K562 (cell line): ENCODE data around the gene TCTN3. TPM values are rescaled to one million over a fixed set of nuclear protein-coding genes. Genes with fewer than 3 reads are reported as not detected.

Experiments
- EHMT2 ChIP-seq: fragments of 450-650 bp; IDR thresholded peaks from 2 replicates; pipeline ENCODE4 v1.6.1; 2018; ENCODE audit warnings: antibody characterized with exemption
- ELF1 ChIP-seq: fragments of 200-800 bp; sonication (Bioruptor generic); IDR thresholded peaks from 2 replicates; pipeline ENCODE4 v1.6.1; 2016; ENCODE audit warnings: missing genetic modification characterization, missing compliant biosample characterization
- EZH2 ChIP-seq: IDR thresholded peaks from 2 replicates; pipeline ENCODE4 v1.6.1; 2012; ENCODE audit warnings: low read depth, mild to moderate bottlenecking, inconsistent platforms, low read length, borderline replicate concordance
- HDGF ChIP-seq: fragments of 450-650 bp; IDR thresholded peaks from 2 replicates; pipeline ENCODE4 v1.6.1; 2016
- HMG20B ChIP-seq: fragments of 250-450 bp; sonication (Bioruptor Pico); IDR thresholded peaks from 2 replicates; pipeline ENCODE4 v1.5.0; 2021; ENCODE audit warnings: mild to moderate bottlenecking
- LEF1 ChIP-seq: fragments of 450-650 bp; IDR thresholded peaks from 2 replicates; pipeline ENCODE4 v1.6.1; 2016; ENCODE audit warnings: mild to moderate bottlenecking
- NBN ChIP-seq: fragments of 450-650 bp; IDR thresholded peaks from 2 replicates; pipeline ENCODE4 v1.6.1; 2016; ENCODE audit warnings: low read depth, mild to moderate bottlenecking
- NCOA2 ChIP-seq, 2 experiments: fragments of 450-650 bp; IDR thresholded peaks; 2 replicates each; pipeline ENCODE4 v1.6.1; 2018; ENCODE audit warnings: mild to moderate bottlenecking in 2 of 2, moderate library complexity in 1 of 2; ENCODE audit not compliant: partially characterized antibody in 2 of 2
- NR2F6 ChIP-seq: fragments of 450-650 bp; formaldehyde crosslinking; IDR thresholded peaks from 2 replicates; pipeline ENCODE4 v1.4.0; 2020; ENCODE audit warnings: mild to moderate bottlenecking
- POLR2AphosphoS2 ChIP-seq: IDR thresholded peaks from 2 replicates; pipeline ENCODE4 v1.6.1; 2012; ENCODE audit warnings: low read length, improper control_type of control experiment
- POLR2G ChIP-seq: fragments of 200-400 bp; formaldehyde crosslinking; IDR thresholded peaks from 2 replicates; pipeline ENCODE4 v1.6.1; 2017; ENCODE audit warnings: low read depth, mild to moderate bottlenecking, antibody characterized with exemption, low read length, moderate library complexity
- SNIP1 ChIP-seq: fragments of 450-650 bp; IDR thresholded peaks from 2 replicates; pipeline ENCODE4 v1.7.1; 2017; ENCODE audit warnings: low read depth, mild to moderate bottlenecking
- SRSF3 ChIP-seq: fragments of 200-400 bp; formaldehyde crosslinking; IDR thresholded peaks from 2 replicates; pipeline ENCODE4 v1.6.1; 2016; ENCODE audit warnings: mild to moderate bottlenecking, low read length, moderate library complexity; ENCODE audit not compliant: insufficient read depth
- STAG1 ChIP-seq: sonication (generic); formaldehyde crosslinking; IDR thresholded peaks from 2 replicates; pipeline ENCODE4 v1.5.0; 2020; ENCODE audit warnings: missing genetic modification reagents, borderline replicate concordance
- YBX1 ChIP-seq: fragments of 450-650 bp; IDR thresholded peaks from 2 replicates; pipeline ENCODE4 v1.7.1; 2016; ENCODE audit warnings: mild to moderate bottlenecking
- ZNF121 ChIP-seq: sonication (generic); formaldehyde crosslinking; conservative IDR thresholded peaks from 2 replicates; pipeline ENCODE4 v1.8.0; 2022; ENCODE audit warnings: missing genetic modification reagents
- ZNF124 ChIP-seq: sonication (generic); formaldehyde crosslinking; IDR thresholded peaks from 2 replicates; pipeline ENCODE4 v1.8.1; 2022; ENCODE audit warnings: missing genetic modification reagents
- ZNF184 ChIP-seq: sonication (generic); formaldehyde crosslinking; IDR thresholded peaks from 2 replicates; pipeline ENCODE4 v1.5.0; 2020; ENCODE audit warnings: missing genetic modification reagents
- ZNF217 ChIP-seq: sonication (generic); formaldehyde crosslinking; IDR thresholded peaks from 2 replicates; pipeline ENCODE4 v1.8.0; 2022; ENCODE audit warnings: mild to moderate bottlenecking, missing genetic modification reagents
- ZNF589 ChIP-seq: fragments of 200-800 bp; sonication (Bioruptor generic); IDR thresholded peaks from 2 replicates; pipeline ENCODE4 v1.6.1; 2016; ENCODE audit warnings: low read depth, missing genetic modification characterization, missing compliant biosample characterization
- ZNF644 ChIP-seq: fragments of 200-800 bp; sonication (Bioruptor generic); IDR thresholded peaks from 2 replicates; pipeline ENCODE4 v1.6.1; 2016; ENCODE audit warnings: low read depth, missing genetic modification characterization, missing compliant biosample characterization
- ZNF785 ChIP-seq: fragments of 250-450 bp; sonication (Bioruptor Pico); IDR thresholded peaks from 2 replicates; pipeline ENCODE4 v1.4.0; 2020; ENCODE audit warnings: mild to moderate bottlenecking
- polyA plus RNA-seq, 8 experiments: library from polyadenylated mRNA; depleted of rRNA in 4 of 8; stranded (reverse) in 5 of 8; unstranded in 3 of 8; fragments of >200 nt; fragmentation: Nextera tagmentation in 2 of 8; fragmentation: Illumina TruSeq in 1 of 8; extraction: Ambion mirVana in 2 of 8; extraction: Trizol in 1 of 8; gene quantifications; 2 replicates each; pipeline versions ENCODE4 v1.2.1 to v1.2.3, GENCODE V29; 2011 to 2014; ENCODE audit warnings: inconsistent platforms in 1 of 8, missing spikeins in 1 of 8
- total RNA-seq, 7 experiments: library from RNA; depleted of rRNA in 6 of 7; stranded (reverse); fragments of >200 nt in 6 of 7; fragmentation: Illumina TruSeq in 2 of 7; extraction: Trizol in 2 of 7; gene quantifications; 2 replicates each; pipeline versions ENCODE4 v1.2.1 to v1.2.3, GENCODE V29; 2011 to 2021; ENCODE audit warnings: low replicate concordance in 1 of 7
- TF ChIP-seq, protein P1 (sequence below), 2 experiments: fragments of 450-650 bp; IDR thresholded peaks; 2 replicates each; pipeline ENCODE4 v1.6.1; 2016
- TF ChIP-seq, protein P2 (sequence below): fragments of 250-450 bp; sonication (Bioruptor Pico); IDR thresholded peaks from 2 replicates; pipeline ENCODE4 v1.5.0; 2021
- TF ChIP-seq, protein P3 (sequence below): fragments of 250-450 bp; sonication (Bioruptor Pico); IDR thresholded peaks from 2 replicates; pipeline ENCODE4 v1.5.1; 2021; ENCODE audit warnings: mild to moderate bottlenecking
- TF ChIP-seq, protein P4 (sequence below): fragments of 450-650 bp; IDR thresholded peaks from one replicate; pipeline ENCODE4 v1.6.1; 2018; ENCODE audit warnings: mild to moderate bottlenecking, moderate library complexity; ENCODE audit not compliant: partially characterized antibody

TCTN3 gene
- total and polyA plus RNA-seq, 9 of the 15 experiments (the other 6 are each of a cell fraction or from before 2014, with no cell fraction given): 10.4 to 25.8 (median 16.3) TPM

DNA sequence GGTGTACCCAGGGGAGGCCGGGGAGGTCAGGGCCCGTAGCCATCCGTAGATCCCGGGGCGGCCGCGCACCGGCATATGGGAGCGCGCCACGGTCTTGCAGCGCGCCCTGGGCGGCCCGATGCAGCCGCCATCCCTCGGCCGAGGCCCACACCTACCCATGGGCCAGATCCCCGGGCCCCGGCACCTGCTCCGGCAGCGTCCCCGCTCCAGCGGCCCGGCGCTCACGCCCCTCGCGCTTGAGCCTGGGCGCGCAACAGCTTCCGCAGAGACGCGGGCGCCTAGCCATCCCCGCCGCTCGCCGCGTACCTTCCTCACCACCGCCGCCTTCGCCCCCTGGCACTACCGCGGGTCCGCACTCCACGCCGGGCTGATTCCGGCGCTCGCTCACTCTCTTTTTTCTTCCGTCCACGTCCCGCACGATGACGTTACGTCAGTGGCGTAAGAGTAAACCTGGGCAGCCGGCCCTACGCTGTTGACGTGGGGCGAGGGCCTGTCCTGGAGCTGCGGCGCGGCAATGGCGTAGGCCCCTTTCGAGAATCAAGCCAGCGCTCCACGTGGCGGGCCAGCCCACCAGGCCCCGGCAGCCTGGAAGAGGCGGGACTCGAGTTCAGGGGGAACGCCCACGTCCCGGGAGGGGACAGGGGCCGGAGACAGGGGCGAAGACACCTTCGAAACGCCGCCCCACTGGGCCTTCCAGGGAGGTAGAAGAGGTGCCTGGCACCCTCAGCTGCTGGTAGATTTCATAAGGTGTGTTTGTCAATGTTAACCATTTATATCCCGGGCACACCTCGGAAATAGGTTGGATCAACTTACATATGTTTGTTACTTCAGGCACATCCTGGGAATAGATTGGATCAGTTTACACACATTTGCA is 37.2 kb downstream of the TCTN3 start, which contains the start of gene ALDH18A1 (continued):
- TF ChIP-seq EZH2 (no peak), POLR2G (peak; percentile 71), ZNF589 (no peak), LEF1 (no peak), STAG1 (no peak), NR2F6 (CRISPR knock-in tag) (no peak), ELF1 (tag) (no peak), ZNF644 (tag) (no peak), HDGF (no peak), NBN (no peak), POLR2AphosphoS2 (no peak), ZNF217 (CRISPR knock-in tag) (no peak), HMG20B (CRISPR knock-in tag) (no peak), SNIP1 (no peak), ZNF785 (CRISPR knock-in tag) (no peak), ZNF124 (CRISPR knock-in tag) (no peak), NCOA2 (IDR thresholded peaks at IDR 0.05; ENCODE audit: partially characterized antibody in 2 of 2) (no peak), YBX1 (no peak), ZNF184 (no peak), ZNF121 (CRISPR knock-in tag) (no peak), SRSF3 (no peak), EHMT2 (no peak)
- TF ChIP-seq, protein P1, sequence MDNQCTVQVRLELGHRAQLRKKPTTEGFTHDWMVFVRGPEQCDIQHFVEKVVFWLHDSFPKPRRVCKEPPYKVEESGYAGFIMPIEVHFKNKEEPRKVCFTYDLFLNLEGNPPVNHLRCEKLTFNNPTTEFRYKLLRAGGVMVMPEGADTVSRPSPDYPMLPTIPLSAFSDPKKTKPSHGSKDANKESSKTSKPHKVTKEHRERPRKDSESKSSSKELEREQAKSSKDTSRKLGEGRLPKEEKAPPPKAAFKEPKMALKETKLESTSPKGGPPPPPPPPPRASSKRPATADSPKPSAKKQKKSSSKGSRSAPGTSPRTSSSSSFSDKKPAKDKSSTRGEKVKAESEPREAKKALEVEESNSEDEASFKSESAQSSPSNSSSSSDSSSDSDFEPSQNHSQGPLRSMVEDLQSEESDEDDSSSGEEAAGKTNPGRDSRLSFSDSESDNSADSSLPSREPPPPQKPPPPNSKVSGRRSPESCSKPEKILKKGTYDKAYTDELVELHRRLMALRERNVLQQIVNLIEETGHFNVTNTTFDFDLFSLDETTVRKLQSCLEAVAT (IDR thresholded peaks at IDR 0.05): no peak
- TF ChIP-seq, protein P2, sequence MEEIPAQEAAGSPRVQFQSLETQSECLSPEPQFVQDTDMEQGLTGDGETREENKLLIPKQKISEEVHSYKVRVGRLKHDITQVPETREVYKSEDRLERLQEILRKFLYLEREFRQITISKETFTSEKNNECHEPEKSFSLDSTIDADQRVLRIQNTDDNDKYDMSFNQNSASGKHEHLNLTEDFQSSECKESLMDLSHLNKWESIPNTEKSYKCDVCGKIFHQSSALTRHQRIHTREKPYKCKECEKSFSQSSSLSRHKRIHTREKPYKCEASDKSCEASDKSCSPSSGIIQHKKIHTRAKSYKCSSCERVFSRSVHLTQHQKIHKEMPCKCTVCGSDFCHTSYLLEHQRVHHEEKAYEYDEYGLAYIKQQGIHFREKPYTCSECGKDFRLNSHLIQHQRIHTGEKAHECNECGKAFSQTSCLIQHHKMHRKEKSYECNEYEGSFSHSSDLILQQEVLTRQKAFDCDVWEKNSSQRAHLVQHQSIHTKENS (CRISPR knock-in tag): no peak
- TF ChIP-seq, protein P3, sequence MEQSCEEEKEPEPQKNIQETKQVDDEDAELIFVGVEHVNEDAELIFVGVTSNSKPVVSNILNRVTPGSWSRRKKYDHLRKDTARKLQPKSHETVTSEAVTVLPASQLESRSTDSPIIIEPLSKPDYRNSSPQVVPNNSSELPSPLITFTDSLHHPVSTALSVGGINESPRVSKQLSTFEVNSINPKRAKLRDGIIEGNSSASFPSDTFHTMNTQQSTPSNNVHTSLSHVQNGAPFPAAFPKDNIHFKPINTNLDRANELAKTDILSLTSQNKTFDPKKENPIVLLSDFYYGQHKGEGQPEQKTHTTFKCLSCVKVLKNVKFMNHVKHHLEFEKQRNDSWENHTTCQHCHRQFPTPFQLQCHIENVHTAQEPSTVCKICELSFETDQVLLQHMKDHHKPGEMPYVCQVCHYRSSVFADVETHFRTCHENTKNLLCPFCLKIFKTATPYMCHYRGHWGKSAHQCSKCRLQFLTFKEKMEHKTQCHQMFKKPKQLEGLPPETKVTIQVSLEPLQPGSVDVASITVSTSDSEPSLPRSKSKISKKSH (CRISPR knock-in tag): no peak
- TF ChIP-seq, protein P4, sequence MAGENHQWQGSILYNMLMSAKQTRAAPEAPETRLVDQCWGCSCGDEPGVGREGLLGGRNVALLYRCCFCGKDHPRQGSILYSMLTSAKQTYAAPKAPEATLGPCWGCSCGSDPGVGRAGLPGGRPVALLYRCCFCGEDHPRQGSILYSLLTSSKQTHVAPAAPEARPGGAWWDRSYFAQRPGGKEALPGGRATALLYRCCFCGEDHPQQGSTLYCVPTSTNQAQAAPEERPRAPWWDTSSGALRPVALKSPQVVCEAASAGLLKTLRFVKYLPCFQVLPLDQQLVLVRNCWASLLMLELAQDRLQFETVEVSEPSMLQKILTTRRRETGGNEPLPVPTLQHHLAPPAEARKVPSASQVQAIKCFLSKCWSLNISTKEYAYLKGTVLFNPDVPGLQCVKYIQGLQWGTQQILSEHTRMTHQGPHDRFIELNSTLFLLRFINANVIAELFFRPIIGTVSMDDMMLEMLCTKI: no peak
